ENCODE measurements around the gene HESX1.
A peak's percentile ranks its signal among the peaks of the same experiment; 100 is the strongest.

The HESX1 gene

DNA sequence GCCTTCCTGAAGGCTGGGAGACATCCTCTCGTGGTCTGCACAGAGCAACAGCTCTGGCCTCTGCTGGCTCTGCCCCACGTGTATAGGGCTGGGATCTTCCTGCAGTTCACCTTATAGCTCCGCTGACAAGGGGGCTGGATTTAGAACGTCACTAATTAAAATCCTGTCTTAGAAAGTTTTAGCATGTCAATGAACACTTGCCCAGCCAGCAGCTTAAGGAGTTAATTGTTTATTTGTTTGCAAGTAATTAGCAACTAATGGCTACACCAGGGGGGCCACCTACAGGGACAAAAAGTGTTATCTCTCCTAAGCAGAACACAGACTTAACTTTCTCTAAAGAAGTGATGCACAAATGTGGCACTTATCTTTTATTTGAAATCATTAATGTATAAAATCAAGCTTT is at the start of gene HESX1:
Gene HESX1, minus strand, starts transcription at position 84 of the 403 bp plus-strand sequence. Its CDS starts 60 bp downstream, at position 24.
- TF ChIP-seq, protein P1, sequence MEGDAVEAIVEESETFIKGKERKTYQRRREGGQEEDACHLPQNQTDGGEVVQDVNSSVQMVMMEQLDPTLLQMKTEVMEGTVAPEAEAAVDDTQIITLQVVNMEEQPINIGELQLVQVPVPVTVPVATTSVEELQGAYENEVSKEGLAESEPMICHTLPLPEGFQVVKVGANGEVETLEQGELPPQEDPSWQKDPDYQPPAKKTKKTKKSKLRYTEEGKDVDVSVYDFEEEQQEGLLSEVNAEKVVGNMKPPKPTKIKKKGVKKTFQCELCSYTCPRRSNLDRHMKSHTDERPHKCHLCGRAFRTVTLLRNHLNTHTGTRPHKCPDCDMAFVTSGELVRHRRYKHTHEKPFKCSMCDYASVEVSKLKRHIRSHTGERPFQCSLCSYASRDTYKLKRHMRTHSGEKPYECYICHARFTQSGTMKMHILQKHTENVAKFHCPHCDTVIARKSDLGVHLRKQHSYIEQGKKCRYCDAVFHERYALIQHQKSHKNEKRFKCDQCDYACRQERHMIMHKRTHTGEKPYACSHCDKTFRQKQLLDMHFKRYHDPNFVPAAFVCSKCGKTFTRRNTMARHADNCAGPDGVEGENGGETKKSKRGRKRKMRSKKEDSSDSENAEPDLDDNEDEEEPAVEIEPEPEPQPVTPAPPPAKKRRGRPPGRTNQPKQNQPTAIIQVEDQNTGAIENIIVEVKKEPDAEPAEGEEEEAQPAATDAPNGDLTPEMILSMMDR (IDR thresholded peaks at IDR 0.05; ENCODE audit: low read depth, low read length), result no peak
- no peak within 1 kb of the TSS for H3K4me3 ChIP-seq (ENCODE audit: low read depth, low read length)
- in situ Hi-C loops (cut with HindIII; ENCODE audit: low sequenced_read_pairs), result no loop called here
- no peak for DNase-seq (ENCODE audit: low read depth, low spot score)

DNA sequence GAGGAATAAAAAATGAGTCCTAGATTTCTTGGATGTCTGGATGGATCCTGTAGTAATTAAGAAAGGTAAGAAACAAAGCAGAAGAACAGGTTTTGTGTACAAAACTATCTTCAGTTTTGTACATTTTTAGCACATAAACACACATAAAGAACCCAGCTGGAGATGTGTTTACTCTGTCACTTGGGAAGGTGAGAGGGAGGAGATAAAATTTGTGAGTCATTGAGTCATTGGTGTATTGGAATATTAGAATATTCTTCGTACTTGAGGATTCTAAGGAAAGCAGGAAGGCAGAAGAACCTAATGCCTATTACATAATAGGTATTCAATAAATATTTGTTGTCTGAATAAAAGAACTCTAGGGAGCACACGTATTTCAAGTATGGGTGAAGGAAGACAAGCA is 45.2 kb upstream of the HESX1 start:
- DNase-seq (ENCODE audit: low read depth, low spot score), result no peak
- no peak overlapping the region for H3K4me3 ChIP-seq (ENCODE audit: low read depth, low read length)
- TF ChIP-seq, protein P1 (IDR thresholded peaks at IDR 0.05; ENCODE audit: low read depth, low read length), result no peak
- in situ Hi-C loops (cut with HindIII; ENCODE audit: low sequenced_read_pairs), result no loop called here

DNA sequence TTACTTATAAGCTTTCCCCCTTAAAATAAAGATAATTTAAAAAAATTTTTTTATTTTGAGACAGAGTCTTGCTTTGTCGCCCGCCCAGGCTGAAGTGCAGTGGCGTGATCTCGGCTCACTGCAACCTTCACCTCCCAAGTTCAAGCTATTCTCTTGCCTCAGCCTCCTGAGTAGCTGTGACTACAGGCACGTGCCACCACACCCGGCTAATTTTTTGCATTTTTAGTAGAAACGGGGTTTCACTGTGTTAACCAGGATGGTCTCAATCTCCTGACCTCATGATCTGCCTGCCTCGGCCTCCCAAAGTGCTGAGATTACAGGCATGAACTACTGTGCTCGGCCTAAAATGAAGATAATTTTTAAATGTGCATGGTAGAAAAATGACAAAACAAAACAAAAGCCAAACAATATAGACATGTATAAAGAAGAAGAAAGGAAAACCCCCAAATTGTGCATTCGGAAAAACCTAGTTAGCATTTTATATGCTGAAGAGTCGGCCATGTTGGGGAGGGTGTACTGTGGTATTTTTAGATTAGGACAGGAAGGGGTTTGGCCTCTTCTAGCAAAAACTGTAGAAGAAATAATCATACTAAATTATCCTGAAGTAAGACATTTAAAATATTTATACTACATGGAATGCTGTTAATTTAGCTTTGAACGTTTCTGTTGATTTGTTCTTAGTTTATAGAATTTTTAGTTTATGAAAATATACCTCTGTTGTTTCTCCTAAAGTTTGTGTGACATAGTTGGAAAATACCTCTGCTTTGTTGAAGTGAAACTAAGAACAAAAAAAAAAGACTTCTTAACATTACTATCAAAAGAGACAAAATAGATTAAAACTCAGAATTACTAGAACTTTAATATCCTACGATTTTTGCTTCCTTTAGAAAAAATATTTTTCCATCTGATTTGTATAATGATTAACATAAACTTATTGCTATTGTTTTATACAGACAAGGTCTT is 35.1 kb upstream of the HESX1 start:
- no peak for DNase-seq (ENCODE audit: low read depth, low spot score)
- H3K4me3 ChIP-seq (ENCODE audit: low read depth, low read length), result no peak overlapping the region
- TF ChIP-seq, protein P1 (IDR thresholded peaks at IDR 0.05; ENCODE audit: low read depth, low read length), result no peak
- in situ Hi-C loops (cut with HindIII; ENCODE audit: low sequenced_read_pairs), result no loop called here

DNA sequence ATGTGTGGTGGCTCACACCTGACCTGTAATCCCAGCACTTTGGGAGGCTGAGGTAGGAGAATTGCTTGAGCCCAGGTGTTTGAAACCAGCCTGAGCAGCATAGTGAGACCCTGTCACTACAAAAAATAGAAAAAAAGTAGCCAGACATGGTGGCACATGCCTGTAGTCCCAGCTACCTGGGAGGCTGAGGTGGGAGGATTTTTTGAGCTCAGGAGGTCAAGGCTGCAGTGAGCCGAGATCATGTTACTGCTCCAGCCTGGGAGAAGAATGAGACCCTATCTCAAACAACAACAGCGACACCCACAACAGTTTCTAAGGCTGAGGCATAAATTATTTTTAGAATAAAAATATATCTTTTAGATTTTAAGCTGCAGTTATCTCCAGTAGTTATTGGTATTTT is 34.0 kb upstream of the HESX1 start:
- in situ Hi-C loops (cut with HindIII; ENCODE audit: low sequenced_read_pairs), result no loop called here
- no peak for DNase-seq (ENCODE audit: low read depth, low spot score)

DNA sequence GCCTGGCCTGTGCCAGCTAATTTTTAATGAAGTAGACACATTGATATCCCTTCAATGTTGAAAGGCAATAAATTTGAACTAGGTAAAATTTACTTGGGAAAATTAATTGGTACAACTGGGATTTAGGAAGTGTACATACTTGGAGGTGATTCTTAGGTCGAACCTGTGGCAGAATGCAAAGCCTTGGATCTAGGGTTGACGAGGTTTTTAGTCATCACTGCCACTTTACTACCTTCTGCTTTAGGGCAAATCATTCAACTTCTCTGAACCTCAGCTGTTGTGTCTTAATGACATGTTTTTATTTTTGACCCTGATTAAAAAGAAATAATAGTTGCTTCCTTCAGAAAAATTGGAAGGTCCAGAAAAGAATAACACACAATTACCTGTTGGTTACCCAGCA is 30.2 kb upstream of the HESX1 start:
- no peak for DNase-seq (ENCODE audit: low read depth, low spot score)
- in situ Hi-C loops (cut with HindIII; ENCODE audit: low sequenced_read_pairs), result no loop called here
- TF ChIP-seq, protein P1 (IDR thresholded peaks at IDR 0.05; ENCODE audit: low read depth, low read length), result no peak
- H3K4me3 ChIP-seq (ENCODE audit: low read depth, low read length), result no peak overlapping the region

More for the DNA sequence above, 34.0 kb upstream of the HESX1 start:
- TF ChIP-seq, protein P1 (IDR thresholded peaks at IDR 0.05; ENCODE audit: low read depth, low read length), result no peak
- no peak overlapping the region for H3K4me3 ChIP-seq (ENCODE audit: low read depth, low read length)

DNA sequence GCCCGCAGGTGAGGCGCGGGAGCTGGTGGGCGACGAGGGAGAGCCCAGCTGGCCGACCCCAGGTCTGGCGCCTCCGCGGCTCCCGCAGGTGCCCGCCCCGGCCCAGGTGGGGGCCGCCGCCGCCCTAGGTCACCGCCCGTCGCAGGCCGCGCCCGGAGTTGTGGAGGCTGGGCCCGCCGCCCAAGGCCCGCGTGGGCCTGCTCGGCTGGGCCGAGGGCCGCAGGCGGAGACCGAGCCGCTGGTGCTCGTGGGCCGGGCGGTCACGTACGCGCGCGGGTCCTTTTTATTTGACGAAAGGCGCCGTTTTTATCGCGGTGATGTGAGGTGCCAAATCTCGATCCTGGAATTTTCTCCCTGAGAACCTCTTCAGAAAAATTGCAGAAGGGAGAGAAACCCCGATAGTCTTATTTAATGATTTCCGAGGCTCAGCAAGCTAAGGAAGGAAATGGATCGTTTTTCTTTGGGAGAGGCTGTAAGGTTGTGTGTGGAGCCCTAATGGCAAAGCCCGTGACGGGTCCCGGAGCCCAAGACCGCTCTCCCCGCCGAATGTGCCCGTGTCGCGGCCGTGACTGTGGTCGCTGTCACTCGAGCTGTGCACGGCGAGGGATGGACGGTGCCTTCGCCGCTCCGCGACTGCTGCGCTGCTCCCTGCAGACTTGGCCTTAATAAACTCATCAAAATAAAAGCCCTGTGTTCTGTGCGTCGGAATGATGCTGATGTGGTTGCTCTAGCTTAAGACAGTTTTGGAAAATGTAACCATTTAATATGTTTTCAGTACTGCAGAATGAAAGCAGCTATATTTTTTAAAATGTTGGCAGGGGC is 28.4 kb upstream of the HESX1 start:
- peak overlapping the region; percentile 84 for H3K4me3 ChIP-seq (ENCODE audit: low read depth, low read length)
- in situ Hi-C loops (cut with HindIII; ENCODE audit: low sequenced_read_pairs), result no loop called here
- TF ChIP-seq, protein P1 (IDR thresholded peaks at IDR 0.05; ENCODE audit: low read depth, low read length), result no peak
- peak; percentile 69 for DNase-seq (ENCODE audit: low read depth, low spot score)

Data from astrocyte of the spinal cord (primary cell).